Left renal cortex interstitium (tissue), 4 donors: Measurements from ENCODE around the gene CD300C. TPM values are rescaled to one million over a fixed set of nuclear protein-coding genes. Genes with fewer than 3 reads are reported as not detected.
"Not testable (repeated sequence)": the region's sequence is repeated elsewhere in the genome, so short reads cannot be mapped to it uniquely, and the experiment has no call there.

Source experiments
- DNase-seq, 4 donors: peaks; one replicate each; pipeline ENCODE4 v3.0.0-alpha.2; 2013; ENCODE audit warnings: low read depth in 4 of 4, low spot score in 2 of 4, missing footprints in 1 of 4
- polyA plus RNA-seq, 4 donors: library from polyadenylated mRNA; unstranded; fragments of 120-200 nt; gene quantifications; one replicate each; pipeline ENCODE4 v1.2.1, GENCODE V29; 2013; ENCODE audit not compliant: insufficient read length in 4 of 4

The CD300C gene
- polyA plus RNA-seq, 4 donors: 0.30 to 0.39 (median 0.31) TPM

DNA sequence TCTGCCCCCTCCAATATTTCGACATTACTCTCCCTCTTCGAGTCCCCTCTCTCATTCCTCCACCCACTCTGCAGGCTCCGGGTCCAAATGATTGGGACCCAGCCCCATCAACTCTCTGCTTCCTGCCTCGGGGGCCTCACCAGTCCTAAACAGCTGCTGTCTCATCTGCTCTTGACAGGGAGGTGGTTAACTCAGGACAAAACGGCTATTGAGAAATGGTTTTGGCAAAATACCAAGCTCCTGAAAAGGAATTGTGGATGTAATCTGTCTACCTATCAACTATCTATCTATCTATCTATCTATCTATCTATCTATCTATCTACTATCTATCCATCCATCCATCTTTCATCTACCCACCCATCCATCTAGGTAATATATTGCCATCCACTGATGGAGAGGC, 19.2 kb upstream of the CD300C start:
- no peak for DNase-seq

GRCh38 chr17:74563358-74563757, 17.4 kb upstream of the CD300C start:
- no peak for DNase-seq

DNA sequence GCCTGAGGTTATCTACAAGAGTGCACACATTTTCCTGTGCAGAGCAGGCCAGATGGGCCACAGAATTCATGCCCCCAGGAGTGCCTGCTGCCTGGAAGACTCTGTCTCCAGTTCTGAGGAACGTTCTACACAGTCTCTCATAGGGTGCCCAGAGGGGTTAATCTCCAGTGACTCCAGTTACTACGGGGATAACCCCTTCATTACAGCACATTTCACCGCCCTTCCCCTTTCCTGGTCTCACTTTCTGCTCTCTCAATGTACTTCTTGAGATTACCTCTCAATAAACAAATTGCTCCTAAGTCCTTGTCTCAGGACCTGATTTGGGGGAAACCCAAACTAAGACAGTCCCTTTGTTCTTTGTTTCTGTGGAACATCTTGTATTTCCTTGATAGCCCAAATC, 15.7 kb upstream of the CD300C start:
- DNase-seq: no peak

- DNase-seq: no peak
Observed at GRCh38 chr17:74558882-74559519, 13.1 kb upstream of the CD300C start.

- not testable (repeated sequence) for DNase-seq
Observed at GRCh38 chr17:74558402-74558801, 12.5 kb upstream of the CD300C start.

- no peak for DNase-seq
Observed at GRCh38 chr17:74555427-74555940, 9.6 kb upstream of the CD300C start.

DNA sequence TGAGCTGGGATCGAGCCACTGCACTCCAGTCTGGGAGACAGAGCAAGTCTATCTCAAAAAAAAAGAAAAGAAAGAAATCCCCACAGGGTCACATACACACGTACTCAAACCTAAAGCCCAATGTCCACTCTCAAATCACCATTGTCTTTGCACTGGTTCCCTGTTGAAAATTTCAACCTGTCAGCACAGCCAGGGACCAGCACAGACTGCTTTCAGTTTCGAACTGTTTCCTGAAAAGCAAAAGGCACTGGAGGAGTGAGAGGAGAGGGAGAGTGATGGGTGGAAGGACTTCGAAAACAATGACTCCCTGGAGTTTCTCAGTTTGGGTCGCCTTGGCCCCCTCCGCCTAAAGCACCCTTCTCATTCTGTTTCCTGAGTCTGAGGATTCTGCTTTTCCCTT, 9.0 kb upstream of the CD300C start:
- no peak for DNase-seq

DNA sequence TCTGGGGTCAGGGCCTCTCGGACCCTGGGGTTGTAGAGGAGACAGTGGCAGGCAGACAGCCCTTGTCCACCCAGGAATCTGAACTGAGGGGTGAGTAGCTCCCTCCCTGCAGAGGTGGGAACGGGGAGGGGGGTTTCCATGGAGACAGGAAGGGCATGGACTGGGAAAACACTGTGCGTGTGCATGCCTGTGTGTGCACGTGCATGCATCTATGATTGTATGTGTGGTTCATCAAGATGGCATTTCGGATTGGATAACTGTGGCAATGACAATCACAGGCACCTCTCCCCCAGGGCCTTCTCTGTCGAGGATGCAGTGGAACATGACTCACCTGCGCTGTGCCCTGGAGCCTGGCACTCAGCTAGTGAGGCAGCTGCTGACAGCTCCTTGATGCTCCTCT, 6.1 kb upstream of the CD300C start:
- no peak for DNase-seq

GRCh38 chr17:74550602-74551001, 4.7 kb upstream of the CD300C start:
- DNase-seq: no peak

GRCh38 chr17:74549343-74549742, 3.4 kb upstream of the CD300C start:
- no peak for DNase-seq

DNA sequence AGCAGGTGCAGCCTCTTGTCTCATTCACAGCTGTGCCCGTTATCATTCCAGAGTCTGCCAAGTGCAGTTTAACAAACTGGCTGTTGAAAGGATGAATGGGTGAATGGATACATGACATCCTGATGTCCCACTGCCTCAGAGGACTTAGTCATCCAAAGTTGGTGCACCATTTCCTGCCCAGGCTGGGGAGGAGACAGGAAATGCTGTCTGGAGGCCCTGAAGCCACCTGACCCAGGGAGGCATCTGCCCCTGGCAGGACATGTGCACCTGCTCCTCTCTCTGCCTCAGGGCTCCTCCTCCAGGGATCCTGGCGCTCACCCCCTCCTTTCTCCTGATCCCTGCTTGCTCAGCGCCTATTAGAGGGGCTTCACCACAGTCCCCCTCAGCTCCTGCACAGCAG, 1.8 kb upstream of the CD300C start:
- DNase-seq: no peak

DNA sequence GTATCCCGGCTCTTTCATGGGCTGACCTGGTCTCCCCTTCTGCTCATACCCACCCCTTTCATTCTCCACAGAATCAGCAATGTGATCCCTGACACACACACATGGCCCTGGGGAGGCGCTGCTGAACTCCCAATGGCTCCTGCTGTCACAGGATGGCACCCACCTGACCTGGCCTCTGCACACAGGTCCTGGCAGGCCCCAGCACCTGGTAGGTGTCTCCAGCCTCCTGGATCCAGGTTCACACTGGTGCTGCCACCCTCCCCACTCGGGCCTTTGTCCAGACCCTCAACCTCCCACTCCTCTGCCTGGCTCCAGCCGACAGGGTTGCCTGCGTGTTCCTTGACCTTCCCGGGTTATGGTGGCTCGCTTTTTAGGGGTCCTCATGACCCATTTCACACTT, 1.3 kb upstream of the CD300C start:
- no peak for DNase-seq

DNA sequence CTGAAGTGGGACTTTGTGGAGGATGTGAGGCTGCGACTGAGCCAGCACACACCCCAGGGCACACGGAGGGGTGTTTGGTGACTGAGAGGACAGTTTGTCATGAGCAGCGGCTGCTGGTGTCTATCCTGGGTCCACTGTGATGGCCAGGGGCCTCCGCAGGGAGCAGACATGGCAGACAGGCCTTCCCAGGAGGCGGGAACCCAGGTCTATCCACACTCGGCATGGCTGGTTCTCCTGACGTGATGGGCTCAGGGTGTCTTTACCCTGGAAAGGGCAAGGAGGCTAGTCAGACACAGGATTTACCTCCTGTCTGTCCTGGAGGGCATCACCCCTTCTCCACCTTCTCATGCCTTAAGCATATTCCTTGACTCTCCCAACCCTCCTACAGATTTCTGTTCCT, 671 bp upstream of the CD300C start:
- DNase-seq: no peak

DNA sequence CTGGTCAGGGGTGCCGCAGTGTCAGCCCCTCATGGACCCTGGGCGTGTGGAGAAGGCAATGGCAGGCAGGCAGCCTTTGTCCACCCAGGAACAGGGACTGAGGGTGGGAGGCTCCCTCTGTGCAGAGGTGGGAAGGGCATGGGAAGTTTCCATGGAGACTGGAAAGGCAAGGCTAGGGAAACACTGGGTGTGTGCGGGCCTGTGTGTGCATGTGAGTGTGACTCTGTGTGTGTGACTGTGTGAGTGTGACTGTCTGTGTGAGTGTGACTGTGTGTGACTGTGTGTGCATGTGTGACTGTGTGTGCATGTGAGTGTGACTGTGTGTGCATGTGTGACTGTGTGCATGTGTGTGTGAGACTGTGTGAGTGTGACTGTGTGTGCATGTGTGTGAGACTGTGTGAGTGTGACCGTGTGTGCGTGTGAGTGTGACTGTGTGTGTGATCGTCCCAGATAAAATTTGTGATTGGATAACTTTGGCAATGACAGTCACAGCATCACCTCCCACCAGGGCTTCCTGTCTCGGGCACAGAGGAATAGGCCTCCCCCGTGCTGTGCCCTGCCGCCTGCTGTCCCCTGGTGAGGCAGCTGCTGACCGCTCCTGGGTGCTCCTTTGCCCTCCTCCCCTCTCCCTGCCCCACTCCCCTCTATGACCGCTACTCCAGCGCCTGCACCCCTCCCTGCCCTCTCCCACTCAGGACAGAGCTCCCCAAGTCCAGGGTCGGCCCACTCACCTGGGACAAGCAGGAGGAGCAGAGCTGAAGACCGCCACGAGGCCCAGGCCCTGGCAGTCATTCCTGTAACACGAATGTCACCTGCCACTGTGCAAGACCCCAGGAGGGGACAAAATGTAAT, 698 bp downstream of the CD300C start:
- DNase-seq: no peak

DNA sequence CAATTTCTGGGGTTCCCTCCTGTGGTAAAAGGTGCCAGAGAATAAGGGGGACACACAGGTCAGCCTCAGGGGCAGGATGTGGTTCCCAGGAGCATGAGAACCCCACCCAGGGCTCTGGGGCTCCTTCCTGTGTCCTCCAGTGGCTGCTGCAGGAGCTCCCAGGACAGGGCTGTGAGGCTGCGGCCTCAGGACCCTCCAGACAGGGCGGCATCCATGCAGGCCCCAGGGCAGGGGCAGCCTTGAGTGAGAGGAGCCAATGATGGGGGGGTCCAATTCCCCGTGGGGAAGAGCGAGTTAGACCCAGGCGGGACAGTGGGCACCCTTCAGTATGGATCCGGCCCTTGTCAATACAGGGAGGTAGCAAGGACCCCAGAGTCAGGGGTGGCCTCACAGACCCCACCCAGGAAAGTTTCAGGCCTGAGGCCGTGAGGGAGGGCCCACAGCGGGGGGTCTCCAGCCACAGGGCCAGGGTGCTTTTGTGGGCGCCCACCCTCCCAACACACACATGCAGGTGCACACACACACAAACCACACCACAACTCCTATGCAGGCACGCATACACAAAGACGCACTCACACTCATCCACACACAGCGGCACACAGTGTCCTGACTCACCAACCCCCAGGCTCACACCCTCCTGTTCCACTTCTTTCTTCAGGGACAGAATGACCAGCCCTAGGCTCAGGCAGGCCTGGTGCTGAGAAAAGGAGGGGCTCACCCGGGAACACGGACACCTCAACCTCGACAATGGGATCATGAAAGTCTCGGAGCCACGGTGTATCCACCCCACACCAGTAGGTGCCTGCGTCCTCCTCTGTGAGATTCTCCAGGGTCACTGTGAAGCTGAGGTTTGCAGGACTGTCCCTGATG, 1.8 kb downstream of the CD300C start:
- no peak for DNase-seq

- DNase-seq: no peak
Observed at GRCh38 chr17:74543406-74543805, 2.5 kb downstream of the CD300C start.

DNA sequence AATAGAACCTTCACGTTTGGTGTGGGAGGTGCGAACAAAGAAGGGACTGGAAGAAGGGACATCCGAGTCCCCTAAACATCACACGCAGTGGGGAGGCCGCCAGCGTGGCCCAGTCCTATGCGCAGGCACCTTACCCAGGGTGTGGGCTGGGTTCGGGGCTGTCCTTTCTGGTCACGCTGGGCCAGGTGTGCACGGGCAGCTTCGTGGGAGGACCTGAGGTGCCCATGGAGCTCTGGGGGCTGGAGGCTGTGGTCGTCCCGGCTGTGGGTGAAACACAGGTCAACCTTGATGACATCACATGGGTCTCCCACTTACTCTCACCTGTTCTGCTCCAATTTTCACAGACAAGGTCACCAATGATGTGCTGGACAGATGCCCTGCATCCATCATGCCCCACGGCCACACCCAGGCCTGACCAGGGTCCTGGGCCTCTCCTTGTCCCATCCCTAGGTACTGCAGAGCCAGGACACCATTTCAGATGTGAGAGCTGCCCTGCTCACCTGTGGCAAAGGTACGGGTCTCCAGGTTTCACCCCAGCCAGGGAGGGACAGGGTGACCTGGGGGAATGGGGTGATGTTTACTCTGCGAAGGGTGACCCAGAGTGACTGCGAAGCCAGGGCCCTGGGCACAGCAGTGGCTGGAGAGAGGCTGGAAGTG, 3.1 kb downstream of the CD300C start:
- no peak for DNase-seq

GRCh38 chr17:74542166-74542565, 3.7 kb downstream of the CD300C start:
- no peak for DNase-seq

DNA sequence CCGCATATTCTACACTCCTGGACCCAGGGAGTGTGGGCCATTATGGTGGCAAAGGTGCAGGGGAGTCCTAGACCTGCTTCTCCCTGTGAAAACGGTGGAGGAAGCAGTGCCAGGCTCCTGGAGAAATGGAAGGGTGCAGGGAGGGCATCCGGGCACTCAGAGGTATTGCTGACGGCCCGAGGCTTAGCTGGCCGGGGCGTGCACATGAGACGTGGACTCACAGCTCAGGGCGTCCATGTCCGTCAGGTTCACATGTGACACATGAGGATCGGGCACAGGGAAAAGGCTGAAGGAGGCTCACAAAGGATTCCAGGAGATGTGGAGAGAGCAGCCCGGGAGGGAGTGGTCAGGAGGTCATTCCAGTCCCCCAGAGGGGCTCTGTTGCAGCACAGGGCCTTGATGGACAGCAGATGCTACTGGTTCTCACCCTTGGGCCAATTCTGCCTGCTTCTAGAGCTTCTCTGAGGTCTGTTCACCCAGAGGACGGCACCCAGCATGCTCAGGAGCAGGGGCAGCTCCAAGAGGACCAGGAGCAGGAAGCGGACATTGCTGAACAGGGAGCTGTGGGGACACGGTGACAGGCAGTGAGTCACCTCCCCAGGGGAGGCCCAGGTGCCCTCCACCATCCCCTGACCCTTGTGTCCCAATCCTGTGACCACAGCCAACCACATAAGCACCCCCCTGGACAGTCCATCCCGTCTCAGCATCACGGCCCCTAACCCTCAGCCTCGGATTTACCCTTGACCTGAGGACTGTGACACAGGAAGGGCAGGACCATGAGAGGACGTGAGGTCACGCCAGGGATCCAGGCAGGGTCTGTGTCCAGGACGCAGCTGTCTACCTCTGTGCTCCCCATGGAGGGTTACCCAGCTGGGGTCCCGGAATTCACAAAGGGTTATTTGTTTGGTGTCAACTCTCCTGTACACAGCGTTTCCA, 4.5 kb downstream of the CD300C start:
- DNase-seq: no peak
